HG02852 (cell line): ENCODE measurements around the gene FBL.
A peak's percentile ranks its signal among the peaks of the same experiment; 100 is the strongest.

Experiments used
- ATAC-seq: cut with Tn5 transposase; IDR thresholded peaks from one replicate; pipeline ENCODE4 v1.9.1; 2021; ENCODE audit warnings: mild to moderate bottlenecking, moderate library complexity; ENCODE audit not compliant: unreplicated experiment

Gene FBL

DNA sequence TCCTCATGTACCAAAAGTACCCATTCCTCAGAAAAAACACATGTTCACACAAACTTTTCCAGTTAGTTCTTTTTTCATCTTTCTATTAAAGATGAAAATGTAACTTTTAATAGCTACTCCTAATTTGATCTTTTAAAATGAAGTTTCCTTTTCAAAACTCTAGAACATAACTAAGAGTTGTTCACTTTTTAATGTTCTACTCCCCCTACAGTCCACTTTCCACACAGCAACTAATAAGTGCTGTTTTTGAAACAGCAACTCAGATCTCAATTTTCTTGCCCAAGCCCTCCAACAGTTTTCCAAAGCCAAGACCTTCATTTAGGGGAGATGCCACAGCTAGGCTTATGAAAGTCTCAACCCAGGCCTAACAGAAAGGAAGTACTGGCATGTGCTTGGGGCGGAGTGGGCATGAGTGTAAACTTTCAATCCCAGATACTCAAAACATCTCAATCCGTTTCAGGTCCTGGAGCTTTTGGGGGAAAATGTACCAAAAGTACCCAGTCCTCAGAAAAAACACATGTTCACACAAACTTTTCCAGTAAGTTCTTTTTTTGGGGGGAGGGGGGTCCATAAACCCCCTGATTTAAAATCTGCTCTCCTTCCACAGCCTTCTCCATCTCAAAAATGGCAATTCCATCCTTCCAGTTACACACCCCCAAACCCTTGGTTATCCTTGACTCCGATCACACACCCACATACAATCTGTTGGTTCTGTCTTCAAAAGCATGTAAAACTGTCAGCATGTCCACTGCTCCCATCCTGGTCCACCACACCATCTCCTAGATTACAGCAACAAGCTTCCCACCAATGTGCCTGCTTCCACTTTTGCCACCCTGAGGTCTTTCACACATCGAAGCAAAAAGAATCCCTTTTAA is 2.0 kb downstream of the FBL start:
- ATAC-seq, result no peak

GRCh38 chr19:39842693-39843435 is 3.3 kb downstream of the FBL start:
- no peak for ATAC-seq

GRCh38 chr19:39841041-39841440 is 5.1 kb downstream of the FBL start:
- no peak for ATAC-seq

- ATAC-seq, result no peak
These were observed 5.7 kb downstream of the FBL start for GRCh38 chr19:39840492-39840891.

DNA sequence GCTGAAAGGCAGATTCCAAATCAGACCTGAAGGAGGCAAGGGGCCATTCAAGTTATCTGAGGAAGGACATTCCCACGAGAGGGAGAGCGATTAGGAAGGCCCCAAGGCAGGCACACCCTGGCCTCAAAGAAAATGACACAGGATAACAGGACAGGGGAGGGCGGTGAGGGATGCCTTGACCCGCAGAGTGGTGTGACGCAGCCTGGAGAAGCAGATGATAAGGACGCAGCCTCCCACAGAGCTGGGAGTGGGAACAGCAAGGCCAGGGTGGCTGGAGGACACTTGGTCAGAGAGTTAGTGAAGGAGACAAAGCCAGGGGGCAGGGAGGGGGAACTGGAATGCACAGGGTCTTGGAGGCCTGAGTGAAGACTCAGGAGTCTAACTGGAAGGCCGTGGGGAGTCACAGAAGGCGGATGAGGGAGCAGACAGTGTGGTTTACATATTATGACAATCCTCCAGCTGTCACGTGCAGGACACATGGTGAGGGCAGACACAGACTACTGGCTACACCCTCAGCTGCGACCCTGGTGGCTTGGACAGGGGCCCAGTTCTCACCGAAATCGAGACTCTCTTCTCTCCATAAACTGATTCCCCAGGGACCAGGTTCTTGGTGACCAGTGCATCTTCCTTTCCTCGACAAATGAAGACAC is 6.4 kb downstream of the FBL start:
- ATAC-seq, result no peak

- ATAC-seq, result no peak
These were observed 7.6 kb downstream of the FBL start for GRCh38 chr19:39838569-39838968.

GRCh38 chr19:39837978-39838377 is 8.2 kb downstream of the FBL start:
- no peak for ATAC-seq

DNA sequence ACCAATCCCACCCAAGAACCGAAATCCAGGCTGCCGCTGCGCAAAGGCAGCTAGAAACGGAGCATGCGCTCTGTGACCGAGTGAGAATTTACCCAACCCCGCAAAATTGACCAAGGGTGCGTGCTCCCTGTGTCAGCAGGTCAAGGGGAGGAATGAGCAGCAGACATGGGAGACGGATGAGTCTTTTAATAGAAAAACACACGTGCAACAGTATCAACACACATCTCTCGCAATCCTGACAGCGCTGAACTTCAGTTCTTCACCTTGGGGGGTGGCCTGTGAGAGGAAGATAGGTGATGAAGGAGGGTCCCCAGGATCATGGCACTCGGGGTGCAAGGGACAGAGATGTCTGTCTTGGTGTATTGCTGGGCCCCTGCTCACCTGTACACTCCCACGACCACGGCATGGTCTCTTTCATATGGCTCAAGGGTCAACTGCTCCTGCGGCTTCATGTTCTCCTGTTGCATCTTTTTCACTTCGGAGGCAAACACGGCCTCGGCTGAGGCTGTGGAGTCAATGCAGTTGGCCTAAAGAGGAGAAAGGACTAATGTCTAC is 11.8 kb downstream of the FBL start:
- no peak for ATAC-seq

- peak; percentile 84 for ATAC-seq
These were observed 12.5 kb downstream of the FBL start, which contains the start of gene DYRK1B for GRCh38 chr19:39833464-39834286. Gene DYRK1B (minus strand): TSS chr19:39834162. CDS start chr19:39831867, 2,295 bp downstream.

DNA sequence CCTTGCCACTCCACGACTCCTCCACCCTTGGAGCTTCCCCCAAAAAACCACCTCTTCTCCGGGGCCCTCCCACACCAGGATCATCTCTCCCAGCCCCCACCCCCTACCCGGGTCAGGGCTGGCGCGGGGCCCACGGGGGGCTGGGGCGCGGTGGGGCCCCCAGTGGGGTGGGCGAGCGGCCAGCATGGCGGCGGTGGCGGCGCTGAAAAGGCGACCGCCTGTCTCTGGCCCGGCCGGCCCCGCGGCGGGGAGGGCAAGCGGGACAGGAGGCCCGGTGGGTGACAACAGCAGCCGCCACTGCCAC is 13.1 kb downstream of the FBL start:
- no peak for ATAC-seq

- no peak for ATAC-seq
These were observed 13.7 kb downstream of the FBL start for GRCh38 chr19:39832341-39833083.

DNA sequence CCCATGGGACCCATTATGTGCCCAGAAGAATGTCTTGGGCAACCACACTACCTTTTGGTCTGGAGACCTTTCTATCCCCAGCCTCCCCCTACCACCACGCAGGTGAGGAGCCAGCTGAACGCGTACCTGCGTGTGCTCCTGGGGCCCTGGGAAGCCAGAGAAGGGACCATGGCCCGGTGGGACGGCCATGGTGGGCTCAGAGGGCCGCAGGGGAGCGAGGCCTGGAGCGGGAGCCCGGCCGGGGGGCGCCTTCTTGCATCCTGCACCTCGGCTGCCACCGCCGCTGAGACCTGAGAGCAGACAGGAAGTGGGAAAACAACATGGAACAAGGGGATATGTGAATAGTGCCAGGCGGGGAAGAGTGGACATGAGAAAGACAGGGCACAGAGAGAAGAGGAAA is 14.5 kb downstream of the FBL start:
- no peak for ATAC-seq

DNA sequence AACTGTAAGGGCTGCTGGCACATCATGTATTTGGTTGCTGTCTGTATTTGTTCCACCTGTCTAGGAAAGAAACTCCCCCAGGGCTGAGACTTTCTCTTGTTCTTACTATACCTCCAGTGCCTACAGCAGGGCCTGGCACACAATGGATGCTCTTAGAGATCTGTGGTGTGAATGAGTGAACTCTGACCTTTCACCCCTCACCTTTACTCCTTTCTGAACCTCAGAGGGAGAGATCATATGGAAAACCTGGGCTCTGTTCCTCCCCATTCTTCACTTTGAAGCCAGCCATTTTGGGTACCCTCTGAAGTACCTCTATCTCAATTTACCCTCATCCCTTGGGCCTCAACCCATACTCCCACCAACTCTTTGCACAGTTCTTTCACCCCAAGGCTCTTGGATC is 15.3 kb downstream of the FBL start:
- ATAC-seq, result no peak

DNA sequence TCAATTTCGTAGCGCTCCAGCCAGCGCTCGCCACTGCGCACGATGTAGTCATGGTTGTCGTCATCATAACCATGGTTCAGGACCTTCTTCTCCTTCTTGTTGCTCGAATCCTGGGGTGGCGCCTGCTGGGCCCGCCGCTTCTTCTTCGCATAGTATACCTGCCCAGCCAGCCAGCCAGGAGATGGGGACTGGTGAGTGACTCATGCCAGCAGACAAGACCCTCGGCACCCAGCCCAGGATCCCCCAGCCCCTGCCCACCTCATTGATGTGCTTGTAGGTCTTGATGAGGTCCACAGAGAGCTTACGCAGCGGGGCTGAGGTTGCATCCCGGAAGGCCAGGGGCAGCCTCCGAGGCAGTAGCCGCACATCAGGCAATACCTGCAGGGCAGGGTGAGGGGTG is 15.8 kb downstream of the FBL start:
- ATAC-seq, result no peak

GRCh38 chr19:39829702-39830275 is 16.4 kb downstream of the FBL start:
- ATAC-seq, result no peak

- ATAC-seq, result no peak
These were observed 17.5 kb downstream of the FBL start for GRCh38 chr19:39828654-39829032.

GRCh38 chr19:39828015-39828653 is 18.0 kb downstream of the FBL start:
- no peak for ATAC-seq

- no peak for ATAC-seq
These were observed 19.0 kb downstream of the FBL start for GRCh38 chr19:39827216-39827615.

DNA sequence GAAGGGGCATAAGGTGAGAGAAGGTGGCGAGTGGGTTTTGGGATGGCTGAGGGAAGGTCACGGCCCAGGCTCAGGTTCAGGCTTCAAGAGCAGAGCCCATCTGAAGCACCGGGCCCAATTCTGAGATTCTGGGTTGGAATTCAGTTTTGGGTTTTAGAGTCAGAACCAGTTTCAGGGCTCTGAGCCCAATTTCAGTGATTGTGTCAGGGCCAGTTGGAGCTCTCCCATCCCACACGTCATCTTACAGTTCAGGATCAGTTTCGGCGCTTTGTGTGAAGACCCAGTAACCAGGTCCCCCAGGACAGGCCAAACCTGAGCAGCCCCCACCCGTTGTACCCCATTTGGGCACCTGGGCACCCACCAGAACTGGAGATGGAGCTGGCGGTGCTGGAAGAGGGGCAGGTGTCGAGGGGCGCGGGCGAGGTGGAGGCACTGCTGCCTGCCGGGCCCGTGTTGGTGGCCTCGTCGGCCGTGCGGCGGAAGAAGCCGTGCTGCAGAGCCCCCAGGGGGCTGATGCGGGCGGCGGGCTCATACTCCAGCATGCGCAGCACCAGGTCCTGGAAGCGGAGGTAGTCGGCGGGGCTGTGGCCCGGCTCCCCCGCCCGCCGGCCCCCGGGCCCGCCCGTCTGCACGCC is 19.8 kb downstream of the FBL start:
- no peak for ATAC-seq
